Astrocyte (in vitro differentiated cells and primary cell): ENCODE measurements around the gene SRRT.

Experiments used
- CTCF ChIP-seq: IDR thresholded peaks from 2 replicates; pipeline ENCODE4 v1.5.1; 2011; ENCODE audit warnings: low read depth, mild to moderate bottlenecking, inconsistent platforms, low read length, moderate library complexity; ENCODE audit not compliant: insufficient read depth
- EZH2 ChIP-seq: IDR thresholded peaks from 2 replicates; pipeline ENCODE4 v1.6.1; 2012; ENCODE audit warnings: mild to moderate bottlenecking, low read length, inconsistent platforms; ENCODE audit not compliant: insufficient read depth

GRCh38 chr7:100836812-100837098, 38.1 kb upstream of the SRRT start:
- no peak for TF ChIP-seq CTCF
- no peak for TF ChIP-seq EZH2
